Esophagus (tissue), 2 donors: ENCODE results near the gene IFITM2. TPM values are rescaled to one million over a fixed set of nuclear protein-coding genes. Genes with fewer than 3 reads are reported as not detected.
"Not testable (repeated sequence)": the region's sequence is repeated elsewhere in the genome, so short reads cannot be mapped to it uniquely, and the experiment has no call there.

Experiments
- H3K27ac ChIP-seq, 2 donors: one replicate each; pipeline ENCODE4 v1.5.1; 2013; ENCODE audit warnings: low read depth in 2 of 2, mild to moderate bottlenecking in 2 of 2, inconsistent platforms in 1 of 2, low read length in 1 of 2, moderate library complexity in 1 of 2
- H3K27me3 ChIP-seq, 2 donors: one replicate each; pipeline ENCODE4 v1.6.1; 2013; ENCODE audit warnings: low read length in 2 of 2, control low read depth in 1 of 2, mild to moderate bottlenecking in 1 of 2; ENCODE audit not compliant: insufficient read depth in 2 of 2, control insufficient read depth in 1 of 2
- H3K36me3 ChIP-seq, 2 donors: one replicate each; pipeline ENCODE4 v1.6.1; 2013; ENCODE audit warnings: low read length in 1 of 2; ENCODE audit not compliant: control insufficient read depth in 2 of 2, insufficient read depth in 2 of 2
- H3K4me1 ChIP-seq, 2 donors: one replicate each; pipeline ENCODE4 v1.6.1; 2013; ENCODE audit warnings: low read length in 1 of 2; ENCODE audit not compliant: control insufficient read depth in 2 of 2, insufficient read depth in 2 of 2
- H3K4me3 ChIP-seq, 2 donors: one replicate each; pipeline ENCODE4 v1.5.1; 2013; ENCODE audit warnings: low read length in 2 of 2, mild to moderate bottlenecking in 2 of 2, low read depth in 1 of 2, moderate library complexity in 1 of 2
- H3K9me3 ChIP-seq, 2 donors: one replicate each; pipeline ENCODE4 v1.6.1; 2013; ENCODE audit warnings: mild to moderate bottlenecking in 2 of 2, low read depth in 1 of 2, low read length in 1 of 2, moderate library complexity in 1 of 2; ENCODE audit not compliant: control insufficient read depth in 2 of 2, insufficient read depth in 1 of 2
- WGBS, 2 donors: extraction: QIAGEN DNeasy Blood & Tissue Kit; methylation state at CpG; one replicate each; pipeline ENCODE4 v1.1.7; 2013; 5-methylcytosine and 5-hydroxymethylcytosine counted together
- polyA plus RNA-seq, 2 donors: library from polyadenylated mRNA; stranded (reverse); fragments of 200-250 nt; gene quantifications; one replicate each; pipeline ENCODE4 v1.2.3, GENCODE V29; 2013
- donor health status: healthy with polysubstance abuse.
- donor health status: Bipolar disorder and iron deficiency.

IFITM2 gene
- polyA plus RNA-seq, 2 donors: 72.3 to 165 TPM

DNA sequence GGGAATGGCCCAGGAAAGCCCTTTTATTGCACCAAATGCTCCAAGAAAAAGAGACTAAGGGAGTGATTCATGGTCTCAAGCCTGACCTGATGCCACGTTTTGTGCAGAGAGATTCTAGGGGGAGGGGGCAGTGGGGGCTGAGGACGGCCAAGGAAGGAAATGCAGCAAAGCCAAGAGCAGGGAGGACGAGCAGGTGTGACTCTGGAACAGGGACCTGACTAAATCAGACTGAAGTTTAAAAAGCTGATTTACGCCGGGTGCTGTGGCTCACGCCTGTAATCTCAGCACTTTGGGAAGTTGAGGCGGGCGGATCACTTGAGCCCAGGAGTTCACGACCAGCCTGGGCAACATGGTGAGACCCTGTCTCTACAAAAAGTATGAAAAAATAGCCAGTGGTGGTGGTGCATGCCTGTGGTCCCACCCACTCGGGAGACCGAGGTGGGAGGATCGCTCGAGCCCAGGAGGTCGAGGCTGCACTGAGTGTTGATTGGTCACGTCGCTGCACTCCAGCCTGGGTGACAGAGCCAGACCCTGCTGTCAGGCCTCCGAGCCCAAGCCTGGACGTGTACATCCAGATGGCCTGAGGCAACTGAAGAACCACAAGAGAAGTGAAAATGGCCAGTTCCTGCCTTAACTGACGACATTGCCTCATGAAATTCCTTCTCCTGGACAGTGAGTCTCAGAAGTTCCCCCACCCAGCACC lies 23.9 kb downstream of the IFITM2 start:
- Histone ChIP-seq H3K27me3 (no peaks in the 10 kb centered on the region), H3K36me3 (no peaks in the 10 kb centered on the region), H3K27ac (no peak overlapping the region), H3K4me1 (peaks cover 6% of the 10 kb centered on the region in 2 donors), H3K9me3 (peaks cover 1 to 3% of the 10 kb centered on the region in 2 donors), H3K4me3 (no peak overlapping the region)
- 84 to 85% methylated on average over 18 to 19 of the region's 19 CpGs for WGBS, 2 donors

- Histone ChIP-seq H3K4me1 (peaks cover 3 to 6% of the 10 kb centered on the region in 2 donors), H3K9me3 (peaks cover 1 to 3% of the 10 kb centered on the region in 2 donors), H3K27ac (no peak overlapping the region), H3K4me3 (no peak overlapping the region), H3K36me3 (no peaks in the 10 kb centered on the region), H3K27me3 (no peaks in the 10 kb centered on the region)
- WGBS, 2 donors: 90 to 92% methylated on average over 23 of the region's 23 CpGs
Measured at GRCh38 chr11:332651-333480, 25.2 kb downstream of the IFITM2 start.

- not testable (repeated sequence) for H3K9me3 ChIP-seq, H3K4me1 ChIP-seq, H3K36me3 ChIP-seq, H3K27ac ChIP-seq, H3K27me3 ChIP-seq, H3K4me3 ChIP-seq
- 87 to 89% methylated on average over 17 of the region's 17 CpGs for WGBS, 2 donors
Measured at GRCh38 chr11:333616-334263, 26.1 kb downstream of the IFITM2 start.

- H3K9me3 ChIP-seq: peaks cover 1 to 3% of the 10 kb centered on the region in 2 donors
- H3K27ac ChIP-seq: no peak overlapping the region
- 64 to 73% methylated on average over 25 of the region's 25 CpGs for WGBS, 2 donors
- H3K4me1 ChIP-seq: peaks cover 3 to 6% of the 10 kb centered on the region in 2 donors
- no peaks in the 10 kb centered on the region for H3K27me3 ChIP-seq
- H3K36me3 ChIP-seq: no peaks in the 10 kb centered on the region
- no peak overlapping the region for H3K4me3 ChIP-seq
Measured at GRCh38 chr11:334264-334994, 26.8 kb downstream of the IFITM2 start.

DNA sequence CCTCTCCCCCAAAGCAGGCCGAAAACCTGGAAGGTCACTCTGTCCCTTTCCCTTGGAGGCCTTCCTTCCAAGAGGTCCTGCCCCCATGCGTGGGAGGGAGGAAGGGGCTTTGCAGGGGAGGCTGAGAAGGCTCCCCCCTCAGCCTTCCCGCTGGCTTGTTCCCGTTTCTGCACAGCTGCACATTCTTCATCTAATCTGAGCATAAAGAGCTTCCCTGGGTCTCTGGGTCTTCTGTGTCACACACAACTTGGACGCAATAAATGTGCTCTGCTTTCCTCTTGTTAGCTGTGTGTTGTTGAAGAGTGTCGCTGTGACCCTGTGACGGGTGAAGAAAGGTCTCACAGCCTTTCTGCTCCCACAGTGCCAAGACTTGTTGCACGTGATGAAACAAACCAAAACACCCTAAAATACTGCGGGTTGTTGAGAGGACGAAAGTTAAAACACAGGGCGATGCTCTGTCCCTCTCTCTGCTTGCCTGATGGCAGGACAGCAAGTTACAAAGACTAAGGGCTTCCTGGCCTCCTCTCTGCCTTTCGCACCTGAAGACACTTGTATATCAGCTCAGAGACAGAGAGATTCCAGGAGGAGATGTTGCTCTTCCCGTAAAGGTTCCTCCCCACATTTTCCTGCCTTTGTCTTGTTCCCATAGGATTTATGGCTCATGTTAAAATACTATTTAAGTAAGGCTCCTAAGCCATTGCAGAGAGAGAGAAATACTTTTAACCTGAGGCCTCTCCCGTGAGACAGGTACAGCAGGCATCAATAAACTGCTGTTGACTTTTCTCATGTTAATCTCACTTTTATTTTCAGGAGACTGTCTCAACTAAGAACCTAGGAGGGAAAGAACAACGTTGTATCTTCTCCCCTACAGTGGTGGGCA lies 28.4 kb downstream of the IFITM2 start:
- no peaks in the 10 kb centered on the region for H3K36me3 ChIP-seq
- H3K27me3 ChIP-seq: no peaks in the 10 kb centered on the region
- peaks cover 1 to 3% of the 10 kb centered on the region in 2 donors for H3K9me3 ChIP-seq
- no peak overlapping the region for H3K4me3 ChIP-seq
- H3K4me1 ChIP-seq: peaks cover 3% of the 10 kb centered on the region in 2 donors
- H3K27ac ChIP-seq: peak overlapping the region; percentile 57
- 53 to 61% methylated on average over 15 of the region's 15 CpGs for WGBS, 2 donors

DNA sequence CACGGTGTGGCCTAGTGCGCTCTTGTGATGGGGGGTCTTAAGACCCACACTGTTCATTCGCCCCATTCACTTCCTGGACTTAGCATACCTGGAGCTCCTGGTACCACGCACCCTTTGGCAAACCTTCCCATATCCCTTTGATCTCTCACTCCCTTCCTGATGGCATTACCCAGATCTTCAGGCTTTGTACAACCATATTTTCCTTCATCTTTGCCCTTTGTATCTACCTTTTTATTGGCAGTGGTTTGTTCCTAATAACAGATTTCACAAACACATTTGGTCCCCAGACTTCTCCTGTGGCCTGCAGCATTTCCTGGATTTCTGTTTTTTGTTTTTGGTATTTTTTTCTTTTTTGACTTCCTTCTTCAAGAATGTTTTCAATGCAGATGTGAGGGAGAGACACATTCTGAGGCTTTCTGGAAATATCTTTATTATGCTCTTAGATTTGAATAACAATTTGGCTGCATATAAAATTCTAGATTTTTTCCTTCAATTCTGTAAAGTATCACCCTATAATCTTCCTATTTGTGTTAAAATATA lies 29.1 kb downstream of the IFITM2 start:
- WGBS, 2 donors: 77 to 82% methylated on average over 4 of the region's 4 CpGs
- Histone ChIP-seq H3K9me3 (peaks cover 1 to 3% of the 10 kb centered on the region in 2 donors), H3K27me3 (no peaks in the 10 kb centered on the region), H3K36me3 (no peaks in the 10 kb centered on the region), H3K4me3 (no peak overlapping the region), H3K4me1 (peaks cover 3% of the 10 kb centered on the region in 2 donors), H3K27ac (peak overlapping the region in 1 of 2 donors; percentile 57)

DNA sequence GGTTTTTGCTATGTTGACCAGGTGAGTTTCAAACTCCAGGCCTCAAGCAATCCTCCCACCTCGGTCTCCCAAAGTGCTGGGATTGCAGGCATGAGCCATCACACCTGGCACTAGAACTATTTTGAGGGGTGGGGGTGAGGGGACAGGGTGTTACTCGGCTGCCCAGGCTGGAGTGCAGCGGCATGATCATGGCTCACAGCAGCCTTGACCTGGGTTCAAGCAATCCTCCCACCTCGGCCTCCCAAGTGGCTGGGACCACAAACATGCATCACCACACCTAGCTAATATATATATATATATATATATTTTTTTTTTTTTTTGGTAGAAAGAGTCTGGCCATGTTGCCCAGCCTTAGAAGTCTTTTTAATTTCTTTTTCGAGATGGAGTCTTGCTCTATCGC lies 30.1 kb downstream of the IFITM2 start:
- no peak overlapping the region for H3K27ac ChIP-seq

GRCh38 chr11:339963-340362 lies 32.3 kb downstream of the IFITM2 start:
- Histone ChIP-seq H3K36me3 (no peaks in the 10 kb centered on the region), H3K4me3 (no peak overlapping the region), H3K9me3 (no peaks in the 10 kb centered on the region), H3K27me3 (no peaks in the 10 kb centered on the region), H3K4me1 (peaks cover 0 to 3% of the 10 kb centered on the region in 2 donors), H3K27ac (no peak overlapping the region)
- WGBS, 2 donors: 91 to 96% methylated on average over 2 of the region's 2 CpGs

More for the DNA sequence above, 30.1 kb downstream of the IFITM2 start:
- Histone ChIP-seq H3K4me1 (peaks cover under 1 to 3% of the 10 kb centered on the region in 2 donors), H3K9me3 (peaks cover 1 to 3% of the 10 kb centered on the region in 2 donors), H3K4me3 (no peak overlapping the region), H3K36me3 (no peaks in the 10 kb centered on the region), H3K27me3 (no peaks in the 10 kb centered on the region)
- WGBS, 2 donors: 92 to 94% methylated on average over 6 of the region's 6 CpGs
